ENCODE data around the gene SMIM7.
"Not testable (repeated sequence)": the region's sequence is repeated elsewhere in the genome, so short reads cannot be mapped to it uniquely, and the experiment has no call there.

Gene SMIM7

GRCh38 chr19:16682539-16682938 is 22.6 kb upstream of the SMIM7 start:
- TF ChIP-seq, protein P1, sequence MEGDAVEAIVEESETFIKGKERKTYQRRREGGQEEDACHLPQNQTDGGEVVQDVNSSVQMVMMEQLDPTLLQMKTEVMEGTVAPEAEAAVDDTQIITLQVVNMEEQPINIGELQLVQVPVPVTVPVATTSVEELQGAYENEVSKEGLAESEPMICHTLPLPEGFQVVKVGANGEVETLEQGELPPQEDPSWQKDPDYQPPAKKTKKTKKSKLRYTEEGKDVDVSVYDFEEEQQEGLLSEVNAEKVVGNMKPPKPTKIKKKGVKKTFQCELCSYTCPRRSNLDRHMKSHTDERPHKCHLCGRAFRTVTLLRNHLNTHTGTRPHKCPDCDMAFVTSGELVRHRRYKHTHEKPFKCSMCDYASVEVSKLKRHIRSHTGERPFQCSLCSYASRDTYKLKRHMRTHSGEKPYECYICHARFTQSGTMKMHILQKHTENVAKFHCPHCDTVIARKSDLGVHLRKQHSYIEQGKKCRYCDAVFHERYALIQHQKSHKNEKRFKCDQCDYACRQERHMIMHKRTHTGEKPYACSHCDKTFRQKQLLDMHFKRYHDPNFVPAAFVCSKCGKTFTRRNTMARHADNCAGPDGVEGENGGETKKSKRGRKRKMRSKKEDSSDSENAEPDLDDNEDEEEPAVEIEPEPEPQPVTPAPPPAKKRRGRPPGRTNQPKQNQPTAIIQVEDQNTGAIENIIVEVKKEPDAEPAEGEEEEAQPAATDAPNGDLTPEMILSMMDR (IDR thresholded peaks at IDR 0.05; ENCODE audit: control insufficient read depth, insufficient read depth, low read depth, low read length, missing control alignments) = no peak
- DNase-seq (ENCODE audit: low read depth) = no peak
- H3K4me3 ChIP-seq (ENCODE audit: control insufficient read depth, low read depth, low read length) = no peak overlapping the region

- no peak overlapping the region for H3K4me3 ChIP-seq (ENCODE audit: control insufficient read depth, low read depth, low read length)
- TF ChIP-seq, protein P1 (IDR thresholded peaks at IDR 0.05; ENCODE audit: control insufficient read depth, insufficient read depth, low read depth, low read length, missing control alignments) = no peak
- no peak for DNase-seq (ENCODE audit: low read depth)
Measured at GRCh38 chr19:16679811-16680210, 19.9 kb upstream of the SMIM7 start.

DNA sequence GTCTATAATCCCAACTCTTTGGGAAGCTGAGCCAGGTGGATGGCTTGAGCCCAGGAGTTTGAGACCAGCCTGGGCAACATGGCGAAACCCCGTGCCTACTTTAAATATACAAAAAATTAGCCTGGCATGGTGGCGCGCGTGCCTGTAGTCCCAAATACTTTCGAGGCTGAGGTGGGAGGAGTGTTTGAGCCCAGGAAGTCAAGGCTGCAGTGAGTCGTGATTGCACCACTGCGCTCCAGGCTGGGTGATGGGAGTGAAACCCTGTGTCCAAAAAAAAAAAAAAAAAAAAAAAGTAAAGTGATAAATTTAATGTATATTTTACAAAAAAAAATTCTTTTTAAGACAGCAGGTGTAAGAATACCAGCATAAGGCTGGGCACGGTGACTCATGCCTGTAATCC is 18.6 kb upstream of the SMIM7 start:
- DNase-seq (ENCODE audit: low read depth) = no peak
- TF ChIP-seq, protein P1 (IDR thresholded peaks at IDR 0.05; ENCODE audit: control insufficient read depth, insufficient read depth, low read depth, low read length, missing control alignments) = no peak
- no peak overlapping the region for H3K4me3 ChIP-seq (ENCODE audit: control insufficient read depth, low read depth, low read length)

DNA sequence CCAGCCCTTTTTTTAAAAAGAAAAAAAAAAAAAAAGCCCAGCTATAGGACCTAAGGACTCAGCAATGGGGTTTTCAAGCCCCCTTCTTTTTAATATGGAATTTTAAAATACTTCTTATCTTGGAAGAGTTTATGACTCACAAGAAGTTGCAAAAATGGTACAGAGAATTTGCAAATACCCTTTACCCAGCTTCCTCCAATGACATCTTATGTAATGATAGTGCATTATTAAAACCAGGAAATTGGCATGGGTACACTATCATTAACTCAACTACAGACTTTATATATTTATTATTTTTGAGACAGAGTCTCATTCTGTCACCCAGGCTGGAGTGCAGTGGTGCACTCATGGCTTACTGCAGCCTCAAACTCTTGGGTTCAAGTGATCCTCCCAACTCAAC is 17.1 kb upstream of the SMIM7 start:
- DNase-seq (ENCODE audit: low read depth) = no peak
- H3K4me3 ChIP-seq (ENCODE audit: control insufficient read depth, low read depth, low read length) = no peak overlapping the region
- TF ChIP-seq, protein P1 (IDR thresholded peaks at IDR 0.05; ENCODE audit: control insufficient read depth, insufficient read depth, low read depth, low read length, missing control alignments) = no peak

DNA sequence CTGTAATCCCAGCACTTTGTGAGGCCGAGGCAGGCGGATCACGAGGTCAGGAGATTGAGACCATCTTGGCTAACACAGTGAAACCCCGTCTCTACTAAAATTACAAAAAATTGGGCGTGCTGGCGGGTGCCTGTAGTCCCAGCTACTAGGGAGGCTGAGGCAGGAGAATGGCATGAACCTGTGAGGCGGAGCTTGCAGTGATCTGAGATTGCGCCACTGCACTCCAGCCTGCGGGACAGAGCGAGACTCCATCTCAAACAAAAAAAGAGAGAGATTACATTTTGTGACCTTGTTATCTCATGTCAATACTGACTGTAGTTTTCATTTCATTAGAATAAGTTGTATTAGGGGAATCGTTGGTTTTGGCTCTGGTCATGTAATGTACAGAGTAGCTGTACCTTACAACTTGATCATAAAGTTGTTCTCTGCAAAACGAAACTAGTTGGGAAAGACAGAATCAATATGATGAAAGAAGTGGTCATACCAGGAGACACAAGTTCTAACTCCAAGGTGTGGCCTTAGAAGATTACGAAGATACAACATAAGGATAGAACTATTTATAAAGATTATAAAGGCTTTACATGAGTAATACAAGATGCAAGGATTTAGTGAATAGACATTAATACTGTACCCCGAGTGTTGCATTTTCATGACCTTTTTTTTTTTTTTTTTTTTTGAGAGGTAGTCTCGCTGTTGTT is 16.3 kb upstream of the SMIM7 start:
- no peak overlapping the region for H3K4me3 ChIP-seq (ENCODE audit: control insufficient read depth, low read depth, low read length)
- TF ChIP-seq, protein P1 (IDR thresholded peaks at IDR 0.05; ENCODE audit: control insufficient read depth, insufficient read depth, low read depth, low read length, missing control alignments) = no peak
- no peak for DNase-seq (ENCODE audit: low read depth)

DNA sequence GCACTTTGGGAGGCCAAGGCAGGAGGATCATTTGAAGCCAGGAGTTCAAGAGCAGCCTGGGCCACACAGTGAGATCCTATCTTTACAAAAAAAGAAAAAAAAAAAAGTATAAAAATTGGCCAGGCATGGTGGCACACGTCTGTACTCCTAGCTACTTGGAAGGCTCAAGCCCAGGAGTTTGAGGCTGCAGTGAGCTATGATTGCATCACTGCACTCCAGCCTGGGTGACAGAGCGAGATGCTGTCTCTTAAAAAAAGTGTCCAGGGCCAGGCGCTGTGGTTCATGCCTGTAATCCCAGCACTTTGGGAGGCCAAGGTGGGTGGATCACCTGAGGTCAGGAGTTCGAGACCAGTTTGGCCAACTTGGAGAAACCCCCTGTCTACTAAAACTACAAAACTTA is 13.9 kb upstream of the SMIM7 start:
- not testable (repeated sequence) for DNase-seq (ENCODE audit: low read depth); H3K4me3 ChIP-seq (ENCODE audit: control insufficient read depth, low read depth, low read length)

DNA sequence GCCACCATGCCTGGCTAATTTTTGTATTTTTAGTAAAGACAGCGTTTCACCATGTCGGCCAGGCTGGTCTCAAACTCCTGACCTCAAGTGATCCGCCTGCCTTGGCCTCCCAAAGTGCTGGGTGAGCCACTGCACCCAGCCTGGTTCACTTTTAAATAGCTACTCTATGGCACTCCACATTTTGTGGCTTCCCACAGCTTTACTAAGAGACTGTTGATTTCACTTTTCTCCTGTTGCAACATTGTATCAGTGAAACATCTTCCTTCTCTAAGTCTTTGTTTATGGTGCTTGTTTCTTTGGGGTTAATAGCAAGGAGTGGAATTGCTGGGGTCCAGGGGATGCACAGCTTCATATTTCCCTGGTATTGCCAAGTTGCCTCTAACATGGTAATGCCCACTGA is 13.3 kb upstream of the SMIM7 start:
- H3K4me3 ChIP-seq (ENCODE audit: control insufficient read depth, low read depth, low read length) = no peak overlapping the region
- no peak for DNase-seq (ENCODE audit: low read depth)
- TF ChIP-seq, protein P1 (IDR thresholded peaks at IDR 0.05; ENCODE audit: control insufficient read depth, insufficient read depth, low read depth, low read length, missing control alignments) = no peak

Measured in AG09309 (cell line).